ENCODE measurements around the gene MT1HL1.

DNA sequence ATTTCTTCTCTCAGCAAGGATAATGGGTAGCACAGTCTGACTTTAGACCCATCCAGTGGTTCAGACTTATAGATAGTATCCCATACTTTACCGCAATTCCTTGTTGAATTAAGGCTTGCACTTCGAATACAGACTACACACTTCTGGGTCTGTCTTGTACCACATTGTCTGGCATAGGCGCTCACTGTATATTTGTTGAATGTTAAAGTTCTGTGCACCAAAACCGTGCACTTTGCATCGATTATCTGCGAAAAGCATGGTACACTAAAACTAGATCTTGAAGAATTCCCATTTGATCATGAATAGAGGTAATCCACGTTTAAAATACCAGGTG is 37.2 kb upstream of the MT1HL1 start:
- no peak for TF ChIP-seq EZH2 (IDR thresholded peaks at IDR 0.05; ENCODE audit: low read length, unreplicated experiment)
- TF ChIP-seq, protein P1, sequence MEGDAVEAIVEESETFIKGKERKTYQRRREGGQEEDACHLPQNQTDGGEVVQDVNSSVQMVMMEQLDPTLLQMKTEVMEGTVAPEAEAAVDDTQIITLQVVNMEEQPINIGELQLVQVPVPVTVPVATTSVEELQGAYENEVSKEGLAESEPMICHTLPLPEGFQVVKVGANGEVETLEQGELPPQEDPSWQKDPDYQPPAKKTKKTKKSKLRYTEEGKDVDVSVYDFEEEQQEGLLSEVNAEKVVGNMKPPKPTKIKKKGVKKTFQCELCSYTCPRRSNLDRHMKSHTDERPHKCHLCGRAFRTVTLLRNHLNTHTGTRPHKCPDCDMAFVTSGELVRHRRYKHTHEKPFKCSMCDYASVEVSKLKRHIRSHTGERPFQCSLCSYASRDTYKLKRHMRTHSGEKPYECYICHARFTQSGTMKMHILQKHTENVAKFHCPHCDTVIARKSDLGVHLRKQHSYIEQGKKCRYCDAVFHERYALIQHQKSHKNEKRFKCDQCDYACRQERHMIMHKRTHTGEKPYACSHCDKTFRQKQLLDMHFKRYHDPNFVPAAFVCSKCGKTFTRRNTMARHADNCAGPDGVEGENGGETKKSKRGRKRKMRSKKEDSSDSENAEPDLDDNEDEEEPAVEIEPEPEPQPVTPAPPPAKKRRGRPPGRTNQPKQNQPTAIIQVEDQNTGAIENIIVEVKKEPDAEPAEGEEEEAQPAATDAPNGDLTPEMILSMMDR (conservative IDR thresholded peaks at IDR 0.05; ENCODE audit: low read depth, low read length) = no peak

Data from PC-3 (cell line).